ENCODE measurements around the gene GJD4.

GRCh38 chr10:35638101-35638500, 33.0 kb downstream of the GJD4 start:
- TF ChIP-seq CTCF (conservative IDR thresholded peaks at IDR 0.05): no peak
- no peak for TF ChIP-seq EZH2 (IDR thresholded peaks at IDR 0.05; ENCODE audit: low read depth)

Measured in PC-9 (cell line).